ENCODE data around the gene PPFIBP1.
"Not testable (repeated sequence)": the region's sequence is repeated elsewhere in the genome, so short reads cannot be mapped to it uniquely, and the experiment has no call there.

Gene PPFIBP1

DNA sequence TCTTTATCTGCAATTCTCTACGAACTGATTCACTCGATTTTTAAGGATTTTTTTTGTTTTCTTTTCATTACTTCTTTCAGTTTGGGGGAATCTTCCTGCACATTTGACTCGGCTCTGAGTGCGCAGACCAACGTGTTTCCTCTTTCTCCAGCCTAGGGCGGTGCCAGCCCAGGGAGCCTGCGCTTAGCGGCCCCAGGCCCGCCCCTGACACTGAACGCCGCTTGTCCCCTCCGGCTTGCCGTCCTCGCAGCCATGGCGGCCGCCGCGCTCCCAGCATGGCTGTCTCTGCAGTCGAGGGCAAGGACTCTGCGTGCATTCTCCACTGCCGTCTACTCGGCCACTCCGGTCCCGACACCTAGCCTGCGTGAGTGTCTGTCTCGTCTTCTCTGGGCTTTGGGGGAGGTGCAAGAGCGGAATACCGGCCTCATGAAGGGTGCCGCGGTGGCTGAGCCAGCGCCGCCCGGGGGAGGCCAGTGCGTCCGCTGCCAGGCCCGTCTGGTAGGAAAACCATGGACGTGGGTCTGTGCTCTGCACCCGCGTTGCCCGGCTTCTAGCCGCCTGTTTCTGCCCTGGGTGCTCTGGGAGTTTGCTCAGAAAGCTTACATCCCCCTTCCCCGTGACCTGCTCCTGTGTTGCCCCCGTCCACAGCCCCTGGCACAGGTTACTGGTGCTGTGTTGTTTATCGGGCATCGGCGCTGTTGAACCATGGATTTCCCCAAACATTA lies 186.7 kb downstream of the PPFIBP1 start, which contains the start of gene MRPS35:
Gene MRPS35, plus strand, starts transcription at position 241 of the 725 bp plus-strand sequence. Its CDS starts 12 bp downstream, at position 253.
- peak; percentile 91 for DNase-seq (ENCODE audit: low spot score)

DNA sequence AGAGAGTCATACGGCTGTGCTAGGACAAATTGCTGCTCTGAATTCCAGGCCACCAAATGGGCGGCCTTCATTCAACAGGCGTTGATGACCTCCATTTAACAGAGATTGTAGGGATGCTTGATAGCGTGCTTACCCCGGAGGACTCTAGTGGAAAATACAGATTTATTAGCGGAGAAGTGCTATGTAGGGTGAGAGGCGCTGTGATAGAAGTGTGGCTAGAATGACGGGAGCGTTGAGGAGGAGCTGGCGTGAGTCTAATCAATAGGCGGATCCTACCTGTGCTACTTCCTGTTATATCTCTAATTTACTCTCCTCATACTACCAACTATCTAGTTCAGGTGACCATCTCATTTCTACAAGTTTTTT lies 187.3 kb downstream of the PPFIBP1 start:
- peak; percentile 31 for DNase-seq (ENCODE audit: low spot score)

DNA sequence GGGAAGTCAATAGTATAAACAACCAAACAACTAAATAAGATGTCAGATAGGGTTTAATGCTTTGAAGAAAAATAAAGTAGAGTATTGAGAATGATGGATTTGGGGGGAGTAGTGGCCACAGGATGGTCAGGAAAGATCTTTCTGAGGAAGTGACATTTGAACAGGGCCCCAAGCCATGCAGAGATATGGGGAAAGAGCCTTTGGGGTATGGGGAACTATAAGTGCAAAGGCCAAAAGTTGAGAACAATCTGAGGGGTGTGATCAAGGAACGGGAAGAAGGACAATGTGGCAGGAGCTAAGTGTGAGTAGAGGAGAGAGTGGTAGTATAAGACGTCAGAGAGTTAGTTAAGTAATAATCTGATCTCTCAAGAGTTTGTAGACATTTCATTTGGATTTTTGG lies 188.0 kb downstream of the PPFIBP1 start:
- no peak for DNase-seq (ENCODE audit: low spot score)

DNA sequence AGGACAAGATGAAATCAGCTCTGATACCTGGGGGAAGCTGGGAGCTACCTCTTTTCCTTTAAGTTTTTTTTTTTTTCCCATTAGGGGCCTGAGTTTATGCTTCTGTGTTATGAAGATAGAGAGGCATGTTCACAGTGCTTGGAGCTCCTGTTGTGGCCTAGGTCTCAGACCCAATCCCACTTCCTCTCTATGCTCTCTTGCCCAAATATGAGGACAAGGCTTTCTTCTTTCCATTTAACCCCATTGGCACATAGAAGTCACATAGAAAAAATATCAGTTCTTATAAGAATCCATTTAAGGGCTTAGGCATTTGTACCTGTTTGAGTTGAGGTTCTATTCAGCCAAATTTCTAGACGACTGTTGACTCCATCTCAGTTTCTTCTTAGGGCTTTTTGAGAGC lies 199.2 kb downstream of the PPFIBP1 start:
- DNase-seq (ENCODE audit: low spot score): no peak

DNA sequence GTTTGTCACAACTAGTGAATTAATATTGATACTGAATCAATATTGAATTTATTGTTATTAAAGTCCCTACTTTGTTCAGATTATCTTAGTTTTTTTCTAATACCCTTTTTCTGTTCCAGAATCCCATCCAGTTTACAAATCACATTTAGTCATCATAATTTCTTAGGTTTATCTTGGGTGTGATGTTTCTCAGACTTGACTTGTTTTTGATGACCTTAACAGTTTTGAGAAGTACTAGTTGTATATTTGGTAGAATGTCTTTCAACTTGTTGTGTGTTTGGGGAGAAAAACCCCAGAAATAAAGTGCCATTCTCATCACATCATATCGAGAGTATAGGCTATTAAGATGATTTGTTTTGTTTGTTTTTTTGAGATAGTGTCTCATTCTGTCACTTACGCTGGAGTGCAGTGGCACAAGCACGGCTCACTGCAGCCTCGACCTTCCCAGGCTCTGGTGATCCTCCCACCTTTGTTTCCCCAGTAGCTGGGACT lies 206.1 kb downstream of the PPFIBP1 start:
- no peak for DNase-seq (ENCODE audit: low spot score)

DNA sequence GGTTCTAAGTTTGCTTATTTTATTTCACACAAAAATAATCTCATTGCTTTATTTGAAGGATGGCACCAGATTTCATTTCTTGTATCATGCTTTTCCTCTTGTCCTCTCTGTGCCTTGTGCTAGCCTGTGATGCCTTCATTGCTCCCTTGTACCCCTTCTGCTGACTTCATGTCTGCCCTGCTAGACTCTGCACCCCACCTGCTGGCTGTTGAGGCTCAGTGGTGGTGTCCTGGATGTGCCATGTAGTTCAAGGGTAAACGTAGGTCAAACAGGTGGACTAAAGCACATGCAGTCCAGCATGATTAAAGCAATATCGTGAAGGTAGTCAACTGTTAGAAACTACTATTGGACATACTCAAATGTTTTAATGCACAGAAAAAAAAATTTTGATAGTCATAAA lies 208.3 kb downstream of the PPFIBP1 start:
- no peak for DNase-seq (ENCODE audit: low spot score)

DNA sequence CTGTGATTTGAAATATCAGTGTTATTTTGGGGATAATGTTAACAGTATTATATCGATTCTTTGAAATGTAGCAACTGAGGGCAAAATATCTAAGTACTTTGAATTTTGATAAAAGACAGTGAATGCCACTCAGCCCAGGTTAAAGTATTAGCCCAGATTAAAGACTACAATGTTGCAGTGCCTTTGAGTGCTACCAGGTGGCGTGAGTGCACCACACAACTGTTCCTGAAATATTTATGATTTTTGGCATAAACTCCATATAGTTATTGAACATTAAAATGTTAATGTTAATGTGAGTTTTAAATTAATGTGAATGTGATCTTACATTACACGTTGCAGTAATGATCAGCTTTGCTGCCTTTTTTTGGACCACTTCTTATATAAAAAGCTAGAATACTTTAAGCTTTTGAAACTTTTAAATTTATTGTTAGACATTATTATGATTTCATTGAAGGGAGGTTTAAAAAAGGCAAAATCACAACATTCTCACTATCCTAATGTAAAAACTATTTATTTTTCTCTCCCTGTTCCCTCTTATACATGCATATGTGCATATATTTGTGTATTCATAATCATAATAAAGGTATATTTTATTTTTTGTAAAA lies 209.1 kb downstream of the PPFIBP1 start:
- DNase-seq (ENCODE audit: low spot score): peak; percentile 14

DNA sequence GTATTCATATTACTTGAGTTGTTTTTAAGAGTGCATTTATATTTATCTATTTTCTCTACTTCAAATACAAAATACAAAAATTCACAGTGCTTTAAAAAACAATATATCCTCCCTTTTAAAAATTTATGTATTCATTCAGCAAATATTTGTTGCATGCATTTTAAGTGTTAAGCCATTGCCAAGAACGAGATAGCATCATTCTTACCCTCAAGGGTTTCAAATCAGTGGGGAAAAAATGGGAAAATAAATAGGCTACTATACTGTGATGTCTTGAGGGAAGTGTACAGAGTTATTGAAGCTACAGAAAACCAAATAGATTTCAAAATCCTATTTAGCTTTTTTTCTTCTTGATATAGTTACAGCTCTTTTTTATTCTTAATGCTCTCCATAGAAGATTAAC lies 209.8 kb downstream of the PPFIBP1 start:
- no peak for DNase-seq (ENCODE audit: low spot score)

DNA sequence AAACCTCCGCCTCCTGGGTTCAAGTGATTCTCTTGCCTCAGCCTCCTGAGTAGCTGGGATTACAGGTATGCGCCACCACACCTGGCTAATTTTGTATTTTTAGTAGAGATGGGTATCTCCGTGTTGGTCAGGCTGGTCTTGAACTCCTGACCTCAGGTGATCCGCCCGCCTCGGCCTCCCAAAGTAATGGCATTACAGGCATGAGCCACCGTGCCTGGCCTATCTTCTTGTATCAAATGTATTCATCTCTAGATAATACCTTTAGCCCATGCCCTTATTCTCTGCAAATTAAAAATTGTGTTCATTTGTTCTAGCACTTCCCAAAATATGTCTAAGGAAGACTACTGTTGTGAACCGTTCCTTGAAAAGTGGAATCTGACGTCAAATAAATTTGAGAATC lies 210.3 kb downstream of the PPFIBP1 start:
- DNase-seq (ENCODE audit: low spot score): not testable (repeated sequence)

DNA sequence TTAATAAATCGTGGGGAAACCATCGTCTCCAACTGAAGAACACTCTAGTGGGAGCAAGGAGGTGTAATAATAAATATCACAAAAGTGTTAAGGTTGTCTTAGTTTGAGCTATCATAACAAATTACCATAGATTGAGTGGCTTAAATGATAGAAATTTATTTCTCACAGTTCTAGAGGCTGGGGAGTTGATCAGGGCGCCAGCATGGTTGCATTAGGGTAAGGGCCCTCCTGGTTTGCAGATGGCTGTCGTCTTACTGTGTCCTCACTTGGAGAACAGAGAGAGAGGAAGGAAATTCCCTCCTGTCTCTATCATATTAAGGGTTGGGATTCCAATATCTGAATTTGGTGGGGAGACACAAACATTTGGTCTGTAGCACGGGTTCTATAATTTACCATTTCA lies 219.6 kb downstream of the PPFIBP1 start:
- no peak for DNase-seq (ENCODE audit: low spot score)

Data from pons (tissue), 1 donor.